ENCODE measurements around the gene IL4R. TPM values are rescaled to one million over a fixed set of nuclear protein-coding genes. Genes with fewer than 3 reads are reported as not detected.

IL4R gene
- total and polyA plus RNA-seq, 5 donors: 12.3 to 51.0 (median 23.2) TPM

DNA sequence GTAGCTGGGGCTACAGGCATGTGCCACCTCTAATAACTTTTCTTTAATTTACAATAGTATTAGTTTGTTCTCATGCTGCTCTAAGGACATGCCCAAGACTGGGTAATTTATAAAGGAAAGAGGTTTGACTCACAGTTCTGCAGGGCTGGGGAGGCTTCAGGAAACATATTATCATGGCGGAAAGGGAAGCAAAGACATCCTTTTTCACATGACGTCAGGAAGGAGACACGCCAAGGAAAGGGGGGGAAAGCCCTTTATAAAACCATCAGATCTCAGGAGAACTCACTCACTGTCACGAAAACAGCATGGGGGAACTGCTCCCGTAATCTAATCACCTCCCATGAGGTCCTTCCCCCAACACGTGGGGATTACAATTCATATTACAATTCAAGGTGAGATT, 18.3 kb downstream of the IL4R start:
- intact Hi-C loops (cut with DNase I): no loop called here
- Histone ChIP-seq H3K4me1 (ENCODE audit: control insufficient read depth, insufficient read depth, low read length) (no peaks in the 10 kb centered on the region), H3K27me3 (ENCODE audit: control insufficient read depth, insufficient read depth) (no peaks in the 10 kb centered on the region), H3K4me3 (ENCODE audit: low read length) (no peak overlapping the region), H3K27ac (ENCODE audit: low read length) (peak overlapping the region; percentile 48), H3K9me3 (ENCODE audit: control insufficient read depth, low read length) (no peaks in the 10 kb centered on the region)
- peak; percentile 8 to 62 for ATAC-seq
- 48% methylated on average over 6 of the region's 6 CpGs for WGBS
- peak in 1 of 3 donors; percentile 47 for DNase-seq

DNA sequence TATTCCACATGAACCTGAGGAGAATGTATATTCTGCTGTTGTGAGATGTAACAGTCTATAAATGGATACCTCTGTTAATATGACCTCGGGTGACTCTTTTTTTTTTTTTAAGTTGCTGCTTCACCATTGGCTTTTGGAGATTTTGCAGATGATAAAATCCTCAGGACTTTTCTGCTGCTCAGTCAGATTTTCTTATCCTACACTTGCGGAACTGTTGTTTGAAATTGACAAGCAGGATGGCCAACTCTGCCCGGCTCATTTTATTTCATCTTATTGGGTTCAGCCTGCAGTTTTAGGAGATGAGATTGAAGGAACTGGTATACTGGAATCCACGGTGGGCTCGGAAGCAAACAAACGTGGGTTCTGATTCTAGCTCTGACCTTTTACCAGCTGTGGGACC, 19.3 kb downstream of the IL4R start:
- Histone ChIP-seq H3K4me3 (ENCODE audit: low read length) (no peak overlapping the region), H3K9me3 (ENCODE audit: control insufficient read depth, low read length) (no peaks in the 10 kb centered on the region), H3K27ac (ENCODE audit: low read length) (no peak overlapping the region), H3K27me3 (ENCODE audit: control insufficient read depth, insufficient read depth) (no peaks in the 10 kb centered on the region), H3K4me1 (ENCODE audit: control insufficient read depth, insufficient read depth, low read length) (no peaks in the 10 kb centered on the region)
- no peak for ATAC-seq
- intact Hi-C loops (cut with DNase I): no loop called here
- whole genome bisulfite sequencing: 77% methylated on average over 6 of the region's 6 CpGs
- no peak for DNase-seq

DNA sequence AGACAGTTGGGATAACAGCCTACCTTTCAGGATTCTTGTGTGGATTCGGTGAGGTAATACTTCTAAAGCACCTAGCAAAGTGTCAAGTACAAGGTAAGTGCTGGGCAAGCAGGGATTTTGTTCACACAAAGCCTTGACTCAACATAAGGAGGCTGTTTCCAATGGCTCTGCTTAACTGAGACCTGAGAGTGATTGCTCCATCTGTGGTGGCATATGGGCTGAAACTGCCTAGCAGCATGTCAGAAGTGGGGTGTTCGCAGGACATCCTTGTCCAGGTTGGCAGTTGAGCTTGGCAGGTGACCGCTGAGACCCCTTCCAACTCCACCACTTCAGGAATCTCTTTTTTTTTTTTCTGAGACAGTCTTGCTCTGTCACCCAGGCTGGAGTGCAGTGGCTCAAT, 19.8 kb downstream of the IL4R start:
- Histone ChIP-seq H3K4me1 (ENCODE audit: control insufficient read depth, insufficient read depth, low read length) (no peaks in the 10 kb centered on the region), H3K27ac (ENCODE audit: low read length) (no peak overlapping the region), H3K9me3 (ENCODE audit: control insufficient read depth, low read length) (no peaks in the 10 kb centered on the region), H3K4me3 (ENCODE audit: low read length) (no peak overlapping the region), H3K27me3 (ENCODE audit: control insufficient read depth, insufficient read depth) (no peaks in the 10 kb centered on the region)
- intact Hi-C loops (cut with DNase I): no loop called here
- DNase-seq (no peak), ATAC-seq (no peak)
- WGBS: 94% methylated on average over 3 of the region's 3 CpGs

DNA sequence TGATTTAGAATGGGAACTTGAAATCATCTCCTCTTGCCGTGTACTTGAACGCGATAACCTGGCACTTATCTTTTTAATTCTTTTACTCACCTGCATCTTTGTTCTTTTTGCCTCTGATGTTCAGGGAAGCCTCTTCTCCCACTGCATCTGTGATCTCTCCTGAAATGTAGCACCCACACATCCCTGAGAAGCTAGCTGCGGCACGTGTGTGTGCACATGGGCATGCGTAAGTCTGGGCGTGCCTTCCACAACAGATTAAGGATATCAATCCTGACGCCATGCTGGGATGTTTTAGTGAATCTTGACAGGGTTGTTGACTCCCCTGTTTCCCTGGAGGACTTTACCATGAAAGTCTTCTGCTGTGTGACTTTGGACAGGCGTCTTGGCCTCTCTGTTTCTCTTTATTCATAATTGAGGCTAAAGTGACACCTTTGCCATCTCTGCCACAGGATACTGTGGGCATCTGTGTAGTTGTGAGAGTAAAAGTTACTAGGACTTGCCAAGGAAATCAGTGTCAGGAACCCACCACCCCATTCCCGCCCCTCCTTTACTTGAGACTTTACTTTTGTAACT, 20.5 kb downstream of the IL4R start:
- no peaks in the 10 kb centered on the region for H3K4me1 ChIP-seq (ENCODE audit: control insufficient read depth, insufficient read depth, low read length)
- H3K4me3 ChIP-seq (ENCODE audit: low read length): no peak overlapping the region
- WGBS: 90% methylated on average over 10 of the region's 10 CpGs
- H3K9me3 ChIP-seq (ENCODE audit: control insufficient read depth, low read length): no peaks in the 10 kb centered on the region
- ATAC-seq (no peak), DNase-seq (no peak)
- intact Hi-C loops (cut with DNase I): no loop called here
- no peak overlapping the region for H3K27ac ChIP-seq (ENCODE audit: low read length)
- H3K27me3 ChIP-seq (ENCODE audit: control insufficient read depth, insufficient read depth): no peaks in the 10 kb centered on the region

DNA sequence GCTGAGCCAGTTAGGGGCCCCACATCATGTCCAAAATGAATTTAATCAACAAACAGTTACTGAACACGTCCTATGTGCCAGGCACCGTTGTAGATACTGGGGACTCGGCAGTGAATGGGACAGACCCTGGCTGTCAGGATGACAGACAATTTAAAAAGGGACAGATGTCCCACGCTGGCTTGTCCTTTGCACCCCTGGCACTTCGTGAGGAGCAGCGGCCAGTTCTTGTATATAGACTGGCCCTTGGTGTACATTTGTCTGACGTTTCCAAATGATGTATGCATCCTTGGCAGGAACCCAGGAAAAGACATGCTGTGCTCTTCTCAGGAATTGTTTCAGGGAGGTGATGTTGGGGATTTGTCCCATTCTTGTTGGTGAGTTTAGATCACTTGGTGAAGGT, 21.1 kb downstream of the IL4R start:
- intact Hi-C loops (cut with DNase I): no loop called here
- H3K4me3 ChIP-seq (ENCODE audit: low read length): no peak overlapping the region
- H3K9me3 ChIP-seq (ENCODE audit: control insufficient read depth, low read length): no peaks in the 10 kb centered on the region
- H3K27me3 ChIP-seq (ENCODE audit: control insufficient read depth, insufficient read depth): no peaks in the 10 kb centered on the region
- no peak for ATAC-seq
- no peak overlapping the region for H3K27ac ChIP-seq (ENCODE audit: low read length)
- H3K4me1 ChIP-seq (ENCODE audit: control insufficient read depth, insufficient read depth, low read length): no peaks in the 10 kb centered on the region
- DNase-seq: no peak
- WGBS: 60% methylated on average over 7 of the region's 7 CpGs

DNA sequence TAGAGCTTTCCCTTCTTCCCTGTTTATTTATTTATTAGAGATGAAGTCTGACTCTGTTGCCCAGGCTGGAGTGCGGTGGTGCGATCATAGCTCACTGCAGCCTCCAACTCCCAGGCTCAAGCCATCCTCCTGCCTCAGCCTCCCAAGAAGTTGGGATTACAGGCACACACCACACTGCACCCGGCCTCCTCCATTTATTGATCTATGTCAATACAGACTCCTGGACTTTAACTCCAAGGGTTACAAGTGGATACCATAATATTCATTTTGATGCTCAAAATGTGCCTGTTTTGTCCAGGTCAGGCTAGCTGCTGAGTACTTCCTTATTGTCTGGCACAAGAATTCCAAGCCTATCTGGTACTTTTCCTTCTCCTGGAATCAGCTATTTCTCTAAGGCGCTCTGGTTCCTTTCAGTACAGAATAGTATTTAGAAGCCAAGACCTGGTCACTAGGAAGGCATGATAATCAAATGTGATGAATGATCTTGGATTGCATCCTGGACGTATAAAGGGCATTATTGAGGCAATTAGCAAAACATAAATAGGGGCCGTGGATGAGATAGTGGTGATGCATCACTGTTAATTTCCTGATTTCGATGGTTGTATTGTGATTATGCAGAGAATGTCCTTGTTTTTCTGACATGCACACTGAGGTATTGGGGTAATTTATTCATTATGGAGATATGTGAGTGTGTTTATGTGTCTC, 21.7 kb downstream of the IL4R start:
- DNase-seq (no peak), ATAC-seq (peak in 1 of 2 donors; percentile 17)
- Histone ChIP-seq H3K9me3 (ENCODE audit: control insufficient read depth, low read length) (no peaks in the 10 kb centered on the region), H3K27me3 (ENCODE audit: control insufficient read depth, insufficient read depth) (no peaks in the 10 kb centered on the region), H3K27ac (ENCODE audit: low read length) (no peak overlapping the region), H3K4me1 (ENCODE audit: control insufficient read depth, insufficient read depth, low read length) (no peaks in the 10 kb centered on the region), H3K4me3 (ENCODE audit: low read length) (no peak overlapping the region)
- WGBS: 69% methylated on average over 7 of the region's 7 CpGs
- intact Hi-C loops (cut with DNase I): no loop called here

DNA sequence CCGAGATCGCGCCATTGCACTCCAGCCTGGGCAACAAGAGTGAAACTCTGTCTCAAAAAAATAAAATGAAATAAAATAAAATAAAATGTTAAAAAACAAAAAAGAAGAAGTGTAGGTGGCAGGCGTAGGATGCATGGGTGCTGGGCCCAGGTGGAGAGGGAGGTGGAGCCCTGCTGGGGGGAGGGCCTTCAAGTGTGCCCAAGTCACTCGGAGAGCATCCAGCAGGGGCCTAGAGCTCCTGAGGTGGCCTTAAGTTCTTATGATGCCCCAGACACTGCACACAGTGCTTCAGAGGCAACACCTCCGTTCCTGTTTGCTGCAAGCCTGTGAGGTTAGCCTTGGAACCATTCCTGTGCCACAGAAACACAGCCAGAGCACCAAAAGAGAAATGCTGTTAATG, 23.2 kb downstream of the IL4R start:
- WGBS: 92% methylated on average over 6 of the region's 6 CpGs
- DNase-seq (no peak), ATAC-seq (no peak)
- no peak overlapping the region for H3K27ac ChIP-seq (ENCODE audit: low read length)
- no peaks in the 10 kb centered on the region for H3K27me3 ChIP-seq (ENCODE audit: control insufficient read depth, insufficient read depth)
- no peak overlapping the region for H3K4me3 ChIP-seq (ENCODE audit: low read length)
- intact Hi-C loops (cut with DNase I): no loop called here
- H3K4me1 ChIP-seq (ENCODE audit: control insufficient read depth, insufficient read depth, low read length): no peaks in the 10 kb centered on the region
- H3K9me3 ChIP-seq (ENCODE audit: control insufficient read depth, low read length): no peaks in the 10 kb centered on the region

DNA sequence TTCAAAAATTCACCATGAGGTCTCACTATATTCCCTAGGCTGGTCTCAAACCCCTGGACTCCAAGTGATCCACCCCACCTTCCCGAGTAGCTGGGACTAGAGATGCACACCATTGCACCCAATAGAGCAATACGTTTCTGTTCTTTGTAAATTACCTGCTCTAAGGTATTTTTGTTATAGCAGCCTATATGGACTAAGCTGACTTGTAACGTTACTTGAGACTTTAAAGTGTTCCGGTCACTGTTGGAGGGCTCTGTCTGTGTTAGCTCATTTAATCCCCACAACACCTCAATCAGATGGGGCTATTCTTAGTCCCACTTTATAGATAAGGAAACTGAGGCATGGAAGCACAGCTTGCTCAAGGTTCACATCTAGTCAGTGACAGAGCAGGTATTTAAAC, 25.4 kb downstream of the IL4R start:
- Histone ChIP-seq H3K9me3 (ENCODE audit: control insufficient read depth, low read length) (no peaks in the 10 kb centered on the region), H3K4me3 (ENCODE audit: low read length) (no peak overlapping the region), H3K27ac (ENCODE audit: low read length) (no peak overlapping the region), H3K27me3 (ENCODE audit: control insufficient read depth, insufficient read depth) (no peaks in the 10 kb centered on the region), H3K4me1 (ENCODE audit: control insufficient read depth, insufficient read depth, low read length) (no peaks in the 10 kb centered on the region)
- DNase-seq (no peak), ATAC-seq (no peak)
- WGBS: 96% methylated on average over 4 of the region's 4 CpGs
- intact Hi-C loops (cut with DNase I): no loop called here

DNA sequence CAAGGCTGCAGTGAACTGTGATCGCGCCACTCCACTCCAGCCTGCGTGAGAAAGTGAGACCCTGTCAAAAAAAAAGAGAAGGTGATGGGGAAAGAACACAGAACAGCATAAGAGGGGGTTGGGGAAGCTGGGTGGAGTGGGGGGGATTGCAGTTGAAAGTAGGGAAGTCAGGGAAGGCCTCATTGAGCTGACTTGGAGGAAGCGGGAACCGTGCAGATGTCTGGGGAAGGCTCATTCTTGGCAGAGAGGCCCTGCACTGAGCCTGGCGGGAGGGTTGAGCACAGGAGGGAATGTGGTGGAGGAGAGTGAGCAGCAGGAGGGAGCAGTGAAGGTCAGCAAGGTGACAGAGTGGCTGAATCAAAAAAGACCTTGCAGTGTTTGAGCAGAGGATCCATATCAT, 26.9 kb downstream of the IL4R start:
- Histone ChIP-seq H3K4me3 (ENCODE audit: low read length) (no peak overlapping the region), H3K27ac (ENCODE audit: low read length) (no peak overlapping the region), H3K9me3 (ENCODE audit: control insufficient read depth, low read length) (no peaks in the 10 kb centered on the region), H3K4me1 (ENCODE audit: control insufficient read depth, insufficient read depth, low read length) (no peaks in the 10 kb centered on the region), H3K27me3 (ENCODE audit: control insufficient read depth, insufficient read depth) (no peaks in the 10 kb centered on the region)
- ATAC-seq (no peak), DNase-seq (no peak)
- intact Hi-C loops (cut with DNase I): no loop called here
- WGBS: 74% methylated on average over 6 of the region's 6 CpGs

DNA sequence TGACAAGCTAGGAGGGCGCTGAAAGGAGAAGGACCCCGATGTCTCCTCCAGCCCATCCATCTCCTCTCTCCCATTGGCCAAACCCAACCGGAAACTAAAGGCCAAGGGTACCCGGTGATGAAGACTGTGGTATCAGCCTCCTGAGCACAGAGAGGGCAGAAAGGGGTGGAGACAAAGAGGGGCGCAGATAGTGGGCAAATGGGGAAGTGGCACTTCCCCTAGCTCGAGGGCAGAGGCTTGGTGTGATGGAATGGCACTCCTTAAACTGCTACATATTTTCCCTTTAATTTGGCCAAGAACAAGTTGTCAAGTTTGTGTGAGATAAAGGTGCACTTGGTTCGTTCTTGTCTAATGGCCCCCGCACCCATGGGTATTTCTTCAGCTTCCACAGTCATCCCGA, 27.8 kb downstream of the IL4R start:
- no peak for DNase-seq
- Histone ChIP-seq H3K4me3 (ENCODE audit: low read length) (no peak overlapping the region), H3K4me1 (ENCODE audit: control insufficient read depth, insufficient read depth, low read length) (no peaks in the 10 kb centered on the region), H3K27me3 (ENCODE audit: control insufficient read depth, insufficient read depth) (no peaks in the 10 kb centered on the region), H3K9me3 (ENCODE audit: control insufficient read depth, low read length) (no peaks in the 10 kb centered on the region), H3K27ac (ENCODE audit: low read length) (no peak overlapping the region)
- ATAC-seq: no peak
- WGBS: 85% methylated on average over 9 of the region's 9 CpGs
- intact Hi-C loops (cut with DNase I): no loop called here

DNA sequence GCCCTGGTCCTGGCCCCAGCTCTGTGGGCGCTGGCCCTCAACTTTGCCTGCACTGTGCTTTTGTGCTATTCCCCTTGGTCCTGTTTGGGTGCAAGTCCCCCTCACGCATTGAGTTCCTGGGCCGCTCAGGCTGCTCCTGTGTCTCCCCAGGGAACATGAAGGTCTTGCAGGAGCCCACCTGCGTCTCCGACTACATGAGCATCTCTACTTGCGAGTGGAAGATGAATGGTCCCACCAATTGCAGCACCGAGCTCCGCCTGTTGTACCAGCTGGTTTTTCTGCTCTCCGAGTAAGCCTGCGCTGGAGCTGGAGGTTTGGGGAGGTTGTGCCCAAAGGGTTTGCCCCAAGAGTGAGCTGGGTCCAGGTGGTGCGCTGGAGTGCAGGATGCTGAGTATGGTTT, 28.2 kb downstream of the IL4R start:
- H3K4me1 ChIP-seq (ENCODE audit: control insufficient read depth, insufficient read depth, low read length): no peaks in the 10 kb centered on the region
- DNase-seq: no peak
- no peak overlapping the region for H3K4me3 ChIP-seq (ENCODE audit: low read length)
- no peaks in the 10 kb centered on the region for H3K9me3 ChIP-seq (ENCODE audit: control insufficient read depth, low read length)
- H3K27ac ChIP-seq (ENCODE audit: low read length): no peak overlapping the region
- no peaks in the 10 kb centered on the region for H3K27me3 ChIP-seq (ENCODE audit: control insufficient read depth, insufficient read depth)
- no peak for ATAC-seq
- intact Hi-C loops (cut with DNase I): no loop called here
- 97% methylated on average over 11 of the region's 11 CpGs for WGBS

DNA sequence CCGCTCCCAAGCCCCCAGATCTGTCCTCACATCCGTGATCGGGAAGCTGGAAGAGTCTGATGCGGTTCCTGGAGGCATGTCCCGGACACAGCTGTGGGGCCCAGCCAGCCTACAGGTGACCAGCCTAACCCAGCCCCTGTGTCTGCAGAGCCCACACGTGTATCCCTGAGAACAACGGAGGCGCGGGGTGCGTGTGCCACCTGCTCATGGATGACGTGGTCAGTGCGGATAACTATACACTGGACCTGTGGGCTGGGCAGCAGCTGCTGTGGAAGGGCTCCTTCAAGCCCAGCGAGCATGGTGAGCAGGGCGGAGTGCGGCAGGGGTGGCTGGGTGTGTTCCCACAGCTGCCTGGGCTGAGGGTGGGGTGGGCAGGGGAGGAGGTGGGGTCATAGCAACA, 30.9 kb downstream of the IL4R start:
- intact Hi-C loops (cut with DNase I): no loop called here
- no peaks in the 10 kb centered on the region for H3K4me1 ChIP-seq (ENCODE audit: control insufficient read depth, insufficient read depth, low read length)
- DNase-seq (no peak), ATAC-seq (peak; percentile 10 to 74)
- H3K9me3 ChIP-seq (ENCODE audit: control insufficient read depth, low read length): no peaks in the 10 kb centered on the region
- no peaks in the 10 kb centered on the region for H3K27me3 ChIP-seq (ENCODE audit: control insufficient read depth, insufficient read depth)
- WGBS: 90% methylated on average over 15 of the region's 15 CpGs
- no peak overlapping the region for H3K4me3 ChIP-seq (ENCODE audit: low read length)
- no peak overlapping the region for H3K27ac ChIP-seq (ENCODE audit: low read length)
